GM12878 (cell line): ENCODE data around the gene SP6. TPM values are rescaled to one million over a fixed set of nuclear protein-coding genes. Genes with fewer than 3 reads are reported as not detected.

Experiments used
- ATAC-seq: fragments of 200-7000 bp; cut with Tn5 transposase; 3 replicates; pipeline ENCODE4 v1.9.1; 2020; ENCODE audit warnings: mild to moderate bottlenecking, moderate library complexity
- BruUV-seq: library from RNA; stranded (reverse); fragments of 400-500 nt; replicated peaks from 2 replicates; lab custom pipeline; 2021; lab: Mats Ljungman, UMichigan
- CTCF ChIA-PET: fragments of 300-600 bp; sonication (Branson Sonifier 250); formaldehyde crosslinking; extraction: SDS; loops from one replicate; lab custom pipeline; 2021; ENCODE audit warnings: inconsistent platforms; lab: Yijun Ruan, JAX
- POLR2A ChIA-PET: fragments of 350-600 bp; formaldehyde crosslinking; extraction: SDS; loops from one replicate; lab custom pipeline; 2021; ENCODE audit warnings: inconsistent platforms; lab: Charles Lee
- RAD21 ChIA-PET: fragments of 300-600 bp; sonication (Branson Sonifier 250); formaldehyde crosslinking; loops from one replicate; lab custom pipeline; 2023; ENCODE audit warnings: antibody characterized with exemption; ENCODE audit not compliant: unreplicated experiment; lab: Charles Lee
- SMC1A ChIA-PET: fragments of 300-600 bp; sonication (Branson Sonifier 250); formaldehyde crosslinking; loops from one replicate; lab custom pipeline; 2023; ENCODE audit not compliant: unreplicated experiment, uncharacterized antibody; lab: Charles Lee
- DNase-seq: peaks from one replicate; pipeline ENCODE4 v3.0.0-alpha.2; 2011; ENCODE audit warnings: low read depth, low spot score
- FAIRE-seq: peaks from 3 replicates; lab custom pipeline; 2011; peaks lifted over from hg19 to GRCh38; lab: Jason Lieb, UNC
- H2AFZ ChIP-seq: 2 replicates; pipeline ENCODE4 v1.6.0; 2011; ENCODE audit warnings: low read depth, low read length, control low read depth; ENCODE audit not compliant: control insufficient read depth
- H3K27ac ChIP-seq: 2 replicates; pipeline ENCODE4 v1.5.1; 2011; ENCODE audit warnings: control low read depth; ENCODE audit not compliant: control insufficient read depth, insufficient read depth
- H3K27me3 ChIP-seq, 2 experiments: replicated peaks in 1 of 2; 2 replicates each; pipeline versions ENCODE4 v1.6.0 to v1.6.1; 2011; ENCODE audit warnings: low read length in 1 of 2; ENCODE audit not compliant: control insufficient read depth in 2 of 2, insufficient read depth in 2 of 2
- H3K36me3 ChIP-seq, 2 experiments: 2 replicates each; pipeline ENCODE4 v1.5.1; 2011; ENCODE audit warnings: low read length in 1 of 2; ENCODE audit not compliant: control insufficient read depth in 2 of 2, insufficient read depth in 2 of 2
- H3K4me1 ChIP-seq: 2 replicates; pipeline ENCODE4 v1.6.1; 2011; ENCODE audit warnings: mild to moderate bottlenecking, low read length, moderate library complexity, mixed read lengths; ENCODE audit not compliant: control insufficient read depth, insufficient read depth
- H3K4me2 ChIP-seq: 2 replicates; pipeline ENCODE4 v1.6.0; 2011; ENCODE audit warnings: control low read depth; ENCODE audit not compliant: control insufficient read depth, insufficient read depth
- H3K4me3 ChIP-seq: fragments of 200-600 bp; sonication (generic); 2 replicates; pipeline ENCODE4 v1.5.1; 2016
- H3K79me2 ChIP-seq: 2 replicates; pipeline ENCODE4 v1.6.0; 2011; ENCODE audit warnings: low read length; ENCODE audit not compliant: control insufficient read depth, insufficient read depth
- H3K9ac ChIP-seq: 2 replicates; pipeline ENCODE4 v1.8.0; 2011; ENCODE audit warnings: low read length, control low read depth, mixed read lengths; ENCODE audit not compliant: control insufficient read depth, insufficient read depth
- H3K9me3 ChIP-seq: replicated peaks from 3 replicates; pipeline ENCODE4 v1.5.1; 2011; ENCODE audit warnings: mild to moderate bottlenecking, low read length; ENCODE audit not compliant: control insufficient read depth, insufficient read depth
- H4K20me1 ChIP-seq: 2 replicates; pipeline ENCODE4 v1.6.0; 2011; ENCODE audit not compliant: control insufficient read depth, insufficient read depth
- CBX5 ChIP-seq: sonication (generic); IDR thresholded peaks from 2 replicates; pipeline ENCODE4 v1.6.1; 2016; ENCODE audit warnings: low read depth, moderate library complexity, mild to moderate bottlenecking, inconsistent platforms
- ETV6 ChIP-seq, 2 experiments: fragments of 450-650 bp in 1 of 2; IDR thresholded peaks in 1 of 2; conservative IDR thresholded peaks in 1 of 2; 2 replicates each; pipeline ENCODE4 v1.6.1; 2014; ENCODE audit warnings: antibody characterized with exemption in 1 of 2, borderline replicate concordance in 1 of 2, low read depth in 1 of 2, mild to moderate bottlenecking in 1 of 2, moderate library complexity in 1 of 2
- GABPA ChIP-seq: IDR thresholded peaks from 2 replicates; pipeline ENCODE4 v1.6.1; 2014; ENCODE audit warnings: antibody characterized with exemption, low read depth, mild to moderate bottlenecking, inconsistent platforms
- HDGF ChIP-seq: fragments of 450-650 bp; IDR thresholded peaks from 2 replicates; pipeline ENCODE4 v1.6.1; 2016; ENCODE audit warnings: antibody characterized with exemption
- IRF4 ChIP-seq: IDR thresholded peaks from 2 replicates; pipeline ENCODE4 v1.6.1; 2011; ENCODE audit warnings: low read depth, low read length
- MEF2B ChIP-seq: fragments of 450-650 bp; IDR thresholded peaks from 2 replicates; pipeline ENCODE4 v1.6.1; 2018; ENCODE audit warnings: mild to moderate bottlenecking, moderate library complexity; ENCODE audit not compliant: partially characterized antibody, poor library complexity, severe bottlenecking
- NFYB ChIP-seq: IDR thresholded peaks from 2 replicates; pipeline ENCODE4 v1.6.1; 2011; ENCODE audit warnings: low read depth, mild to moderate bottlenecking, low read length, improper control_type of control experiment, moderate library complexity; ENCODE audit not compliant: insufficient read depth
- NR2F1 ChIP-seq: fragments of 450-650 bp; conservative IDR thresholded peaks from 2 replicates; pipeline ENCODE4 v1.6.1; 2017; ENCODE audit warnings: mild to moderate bottlenecking
- POLR2AphosphoS5 ChIP-seq: IDR thresholded peaks from 2 replicates; pipeline ENCODE4 v1.6.1; 2011; ENCODE audit warnings: mild to moderate bottlenecking, low read length, inconsistent platforms
- SMARCA5 ChIP-seq: fragments of 450-650 bp; IDR thresholded peaks from 2 replicates; pipeline ENCODE4 v1.6.1; 2017; ENCODE audit warnings: mild to moderate bottlenecking
- WGBS: methylation state at CpG from one replicate; pipeline ENCODE4 v1.1.6; 2016; ENCODE audit warnings: low lambda C conversion rate; ENCODE audit not compliant: insufficient replicate concordance, insufficient coverage; ENCODE audit errors: missing lambda C conversion rate; 5-methylcytosine and 5-hydroxymethylcytosine counted together
- in situ Hi-C: fragments of 300-500 bp; cut with MboI; formaldehyde crosslinking; loops from 9 replicates; pipeline ENCODE4 v1.14.3; 2018; ENCODE audit warnings: mixed read lengths
- intact Hi-C: fragments of 100-400 bp; cut with micrococcal nuclease; formaldehyde crosslinking; loops from one replicate; pipeline ENCODE4 v1.14.2; 2022; ENCODE audit not compliant: unreplicated experiment
- polyA plus RNA-seq, 11 experiments: library from polyadenylated mRNA; depleted of rRNA in 4 of 11; unstranded in 6 of 11; stranded (reverse) in 5 of 11; fragments of >200 nt; fragmentation: Nextera tagmentation in 4 of 11; fragmentation: Illumina TruSeq in 1 of 11; extraction: Ambion mirVana in 4 of 11; extraction: Trizol in 1 of 11; gene quantifications; 1 replicate in 1 of 11; 2 replicates in 10 of 11; pipeline versions ENCODE4 v1.2.1 to v1.2.3, GENCODE V29; 2011 to 2016; ENCODE audit warnings: inconsistent platforms in 2 of 11, missing spikeins in 2 of 11, low read depth in 1 of 11
- total RNA-seq, 4 experiments: library from RNA; depleted of rRNA in 3 of 4; stranded (reverse); fragments of >200 nt in 3 of 4; fragmentation: Illumina TruSeq in 1 of 4; extraction: Trizol in 1 of 4; gene quantifications; 2 replicates each; pipeline versions ENCODE4 v1.2.1 to v1.2.3, GENCODE V29; 2013 to 2021
- TF ChIP-seq, protein P1 (sequence below): fragments of 450-650 bp; IDR thresholded peaks from 2 replicates; pipeline ENCODE4 v1.6.1; 2017; ENCODE audit warnings: low read depth, mild to moderate bottlenecking, moderate library complexity
- TF ChIP-seq, protein P2 (sequence below): fragments of 150-350 bp; IDR thresholded peaks from 2 replicates; pipeline ENCODE4 v1.6.1; 2014; ENCODE audit warnings: mild to moderate bottlenecking, low read depth, low read length

The SP6 gene
- total and polyA plus RNA-seq, 10 of the 15 experiments (the other 5 are each of a cell fraction or from before 2014, with no cell fraction given), result 0.05 to 0.15 (median 0.06) TPM; not detected in 7

GRCh38 chr17:47801176-47801765, 49.7 kb downstream of the SP6 start:
- H3K36me3 ChIP-seq, result no peaks in the 10 kb centered on the region
- H3K79me2 ChIP-seq, result no peaks in the 10 kb centered on the region
- H3K9me3 ChIP-seq, result no peaks in the 10 kb centered on the region
- ChIA-PET CTCF (interaction anchor here (0.6 to 2.1 kb wide), 15 partner anchors 13 to 217 kb away, joined by 3 to 17 read pairs (median 4); partner anchors contain the start of gene TBX21), RAD21 (interaction anchor here (1.0 to 2.1 kb wide), 7 partner anchors 23 to 138 kb away, joined by 3 to 8 read pairs (median 3); no protein-coding TSS in a partner anchor), SMC1A (interaction anchor here (1.2 to 1.9 kb wide), 3 partner anchors 136 to 148 kb away, joined by 3 to 8 read pairs (median 4); no protein-coding TSS in a partner anchor), POLR2A (interaction anchor here (0.6 kb wide), 1 partner anchor 10 kb away, joined by 6 read pairs; no protein-coding TSS in a partner anchor)
- 28% methylated on average over 4 of the region's 4 CpGs for WGBS
- H4K20me1 ChIP-seq, result no peaks in the 10 kb centered on the region
- intact Hi-C loops (no loop called here), in situ Hi-C loops (loop anchor here (10.0 kb wide), 1 partner anchor 106 kb away; the partner anchor contains the start of gene TBKBP1)
- DNase-seq (no peak), ATAC-seq (no peak), FAIRE-seq (no peak)
- H3K9ac ChIP-seq, result no peak overlapping the region
- no peak for TF ChIP-seq NFYB
- peak; percentile 21 for TF ChIP-seq MEF2B
- H3K4me2 ChIP-seq, result no peak overlapping the region
- no TSS peak for BruUV-seq
- H3K27ac ChIP-seq, result no peak overlapping the region
- no peaks in the 10 kb centered on the region for H3K4me1 ChIP-seq
- H3K4me3 ChIP-seq, result no peak overlapping the region
- H3K27me3 ChIP-seq, result no peaks in the 10 kb centered on the region
- H2AFZ ChIP-seq, result no peak overlapping the region

GRCh38 chr17:47800686-47801085, 50.3 kb downstream of the SP6 start:
- CTCF ChIA-PET, result interaction anchor here (0.6 to 2.1 kb wide), 7 partner anchors 68 to 218 kb away, joined by 3 to 17 read pairs (median 5); partner anchors contain the start of gene TBX21
- ATAC-seq, result no peak
- no TSS peak for BruUV-seq
- Histone ChIP-seq H3K36me3 (no peaks in the 10 kb centered on the region), H3K9ac (no peak overlapping the region), H2AFZ (no peak overlapping the region), H3K27me3 (no peaks in the 10 kb centered on the region), H4K20me1 (no peaks in the 10 kb centered on the region), H3K4me2 (no peak overlapping the region), H3K27ac (no peak overlapping the region), H3K4me3 (no peak overlapping the region), H3K79me2 (no peaks in the 10 kb centered on the region), H3K4me1 (no peaks in the 10 kb centered on the region), H3K9me3 (no peaks in the 10 kb centered on the region)
- SMC1A ChIA-PET, result interaction anchor here (1.9 kb wide), 1 partner anchor 136 kb away, joined by 8 read pairs; no protein-coding TSS in a partner anchor
- no peak for DNase-seq
- 53% methylated on average over 12 of the region's 12 CpGs for WGBS
- in situ Hi-C loops, result loop anchor here (10.0 kb wide), 1 partner anchor 106 kb away; the partner anchor contains the start of gene TBKBP1
- intact Hi-C loops, result no loop called here
- FAIRE-seq, result no peak
- RAD21 ChIA-PET, result interaction anchor here (1.0 to 2.1 kb wide), 5 partner anchors 23 to 137 kb away, joined by 3 to 8 read pairs (median 5); no protein-coding TSS in a partner anchor
- POLR2A ChIA-PET, result interaction anchor here (0.6 kb wide), 1 partner anchor 9 kb away, joined by 6 read pairs; no protein-coding TSS in a partner anchor
- TF ChIP-seq, protein P1, sequence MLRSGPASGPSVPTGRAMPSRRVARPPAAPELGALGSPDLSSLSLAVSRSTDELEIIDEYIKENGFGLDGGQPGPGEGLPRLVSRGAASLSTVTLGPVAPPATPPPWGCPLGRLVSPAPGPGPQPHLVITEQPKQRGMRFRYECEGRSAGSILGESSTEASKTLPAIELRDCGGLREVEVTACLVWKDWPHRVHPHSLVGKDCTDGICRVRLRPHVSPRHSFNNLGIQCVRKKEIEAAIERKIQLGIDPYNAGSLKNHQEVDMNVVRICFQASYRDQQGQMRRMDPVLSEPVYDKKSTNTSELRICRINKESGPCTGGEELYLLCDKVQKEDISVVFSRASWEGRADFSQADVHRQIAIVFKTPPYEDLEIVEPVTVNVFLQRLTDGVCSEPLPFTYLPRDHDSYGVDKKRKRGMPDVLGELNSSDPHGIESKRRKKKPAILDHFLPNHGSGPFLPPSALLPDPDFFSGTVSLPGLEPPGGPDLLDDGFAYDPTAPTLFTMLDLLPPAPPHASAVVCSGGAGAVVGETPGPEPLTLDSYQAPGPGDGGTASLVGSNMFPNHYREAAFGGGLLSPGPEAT, result no peak
- TF ChIP-seq, protein P2, sequence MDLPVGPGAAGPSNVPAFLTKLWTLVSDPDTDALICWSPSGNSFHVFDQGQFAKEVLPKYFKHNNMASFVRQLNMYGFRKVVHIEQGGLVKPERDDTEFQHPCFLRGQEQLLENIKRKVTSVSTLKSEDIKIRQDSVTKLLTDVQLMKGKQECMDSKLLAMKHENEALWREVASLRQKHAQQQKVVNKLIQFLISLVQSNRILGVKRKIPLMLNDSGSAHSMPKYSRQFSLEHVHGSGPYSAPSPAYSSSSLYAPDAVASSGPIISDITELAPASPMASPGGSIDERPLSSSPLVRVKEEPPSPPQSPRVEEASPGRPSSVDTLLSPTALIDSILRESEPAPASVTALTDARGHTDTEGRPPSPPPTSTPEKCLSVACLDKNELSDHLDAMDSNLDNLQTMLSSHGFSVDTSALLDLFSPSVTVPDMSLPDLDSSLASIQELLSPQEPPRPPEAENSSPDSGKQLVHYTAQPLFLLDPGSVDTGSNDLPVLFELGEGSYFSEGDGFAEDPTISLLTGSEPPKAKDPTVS, result no peak
- TF ChIP-seq GABPA, result no peak
- TF ChIP-seq HDGF, result no peak
- no peak for TF ChIP-seq IRF4
- TF ChIP-seq CBX5, result no peak
- no peak for TF ChIP-seq NR2F1
- no peak for TF ChIP-seq SMARCA5
- no peak for TF ChIP-seq POLR2AphosphoS5
- no peak for TF ChIP-seq ETV6 (conservative IDR thresholded peaks at IDR 0.05 in 1 of 2, IDR thresholded peaks at IDR 0.05 in 1 of 2; ENCODE audit: borderline replicate concordance in 1 of 2, low read depth in 1 of 2)
